ENCODE data around the gene OR8G1. TPM values are rescaled to one million over a fixed set of nuclear protein-coding genes. Genes with fewer than 3 reads are reported as not detected.

The OR8G1 gene
- total RNA-seq, 4 donors from 2014 or later = not detected

DNA sequence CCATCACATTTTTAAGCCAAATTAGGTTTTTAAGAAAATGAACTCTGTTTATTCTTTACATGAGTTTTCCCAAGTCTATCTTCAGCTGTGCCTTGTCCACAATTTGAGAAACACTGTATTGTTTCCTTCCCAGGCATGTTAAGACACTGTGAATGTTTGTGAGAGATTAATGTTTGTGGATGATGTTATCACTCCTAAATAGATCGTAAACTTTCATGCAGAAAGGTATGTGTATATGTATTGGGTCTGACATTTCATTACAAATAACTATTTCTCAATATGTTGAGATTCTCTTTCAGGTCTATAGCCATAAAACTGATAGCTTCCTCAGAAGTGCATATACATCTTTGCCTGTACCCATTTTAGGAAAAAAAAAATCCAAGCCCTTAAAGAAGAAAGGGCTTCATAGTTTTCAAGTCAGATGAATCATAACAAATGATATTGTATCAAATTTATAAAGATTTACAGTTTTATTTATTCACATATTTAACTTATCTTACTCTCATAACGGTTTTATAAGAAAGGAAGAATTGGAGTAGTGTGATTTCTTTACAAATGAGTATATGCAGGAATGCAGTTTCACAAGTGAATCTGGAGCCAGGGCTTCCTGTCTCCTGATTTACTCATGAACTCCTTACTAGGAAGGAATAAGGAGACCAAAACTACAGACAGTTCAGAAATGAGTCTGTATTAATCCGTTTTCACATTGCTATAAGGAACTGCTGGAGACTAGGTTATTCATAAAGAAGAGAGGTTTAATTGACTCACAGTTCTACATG, 61.6 kb downstream of the OR8G1 start:
- TF ChIP-seq CTCF (IDR thresholded peaks at IDR 0.05) = no peak
- TF ChIP-seq POLR2A (IDR thresholded peaks at IDR 0.05; ENCODE audit: low read depth) = no peak
- no peak for TF ChIP-seq POLR2AphosphoS5 (IDR thresholded peaks at IDR 0.05)
- TF ChIP-seq EP300 (IDR thresholded peaks at IDR 0.05) = no peak
- intact Hi-C loops (cut with DNase I) = no loop called here
- no peaks in the 10 kb centered on the region for H3K9me3 ChIP-seq
- 56% methylated on average over 3 of the region's 3 CpGs for WGBS
- H3K27me3 ChIP-seq = no peaks in the 10 kb centered on the region
- no peak overlapping the region for H3K27ac ChIP-seq (replicated peaks in 1 of 4)
- H3K4me1 ChIP-seq = no peaks in the 10 kb centered on the region
- no peak overlapping the region for H3K4me3 ChIP-seq
- no peaks in the 10 kb centered on the region for H3K36me3 ChIP-seq
- no peak for DNase-seq (ENCODE audit: extremely low spot score)

Other genes starting within 250 kb of the OR8G1 start
- gene OR10G6, start 245.9 kb upstream of the OR8G1 start, total RNA-seq = not detected
- gene OR10G4, start 228.1 kb upstream of the OR8G1 start, total RNA-seq = not detected
- gene OR10G9, start 218.1 kb upstream of the OR8G1 start, total RNA-seq = not detected
- not detected for gene OR10G8, start 214.3 kb upstream of the OR8G1 start, total RNA-seq
- gene OR10G7, start 199.8 kb upstream of the OR8G1 start, total RNA-seq = not detected
- gene VWA5A, start 125.6 kb upstream of the OR8G1 start, total RNA-seq = 10 to 100 TPM; 13.3 to 22.2 (median 15.0) TPM
- not detected for gene OR10D3, start 57.8 kb upstream of the OR8G1 start, total RNA-seq
- under 1 TPM in 1 of 4 donors, not detected in 3; 0.83 TPM for gene OR8G5, start 15.3 kb downstream of the OR8G1 start, total RNA-seq
- not detected for gene OR8D1, start 72.9 kb downstream of the OR8G1 start, total RNA-seq
- gene OR8D2, start 79.1 kb downstream of the OR8G1 start, total RNA-seq = not detected
- gene OR8B2, start 143.4 kb downstream of the OR8G1 start, total RNA-seq = not detected
- gene OR8B3, start 157.9 kb downstream of the OR8G1 start, total RNA-seq = not detected
- gene OR8B4, start 183.8 kb downstream of the OR8G1 start, total RNA-seq = not detected
- gene OR8B8, start 204.6 kb downstream of the OR8G1 start, total RNA-seq = not detected

All from esophagus muscularis mucosa (tissue), 4 donors.